ENCODE data around the gene MLEC.

The MLEC gene

DNA sequence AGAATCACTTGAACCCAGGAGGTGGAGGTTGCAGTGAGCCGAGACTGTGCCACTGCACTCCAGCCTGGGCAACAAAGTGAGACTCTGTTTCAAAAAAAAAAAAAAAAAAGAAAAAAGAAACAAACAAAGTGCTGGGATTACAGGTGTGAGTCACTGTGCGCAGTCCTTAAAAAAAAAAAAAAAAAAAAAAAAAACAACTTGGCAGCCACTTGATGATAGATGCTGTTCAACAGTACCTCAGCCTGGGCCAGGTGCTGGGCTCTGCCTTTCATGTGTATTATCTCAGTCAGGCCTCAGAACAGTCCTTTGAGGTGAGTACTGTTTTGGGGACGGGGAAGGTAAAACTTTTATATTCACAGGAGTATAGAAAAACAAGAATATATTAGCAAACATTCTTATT is 48.2 kb downstream of the MLEC start:
- Histone ChIP-seq H3K4me3 (no peak overlapping the region), H3K27ac (no peak overlapping the region)
- no peak for DNase-seq (ENCODE audit: low spot score)
- TF ChIP-seq CTCF (IDR thresholded peaks at IDR 0.05), result no peak

GRCh38 chr12:120736404-120737331 is 49.7 kb downstream of the MLEC start:
- TF ChIP-seq CTCF (IDR thresholded peaks at IDR 0.05), result no peak
- DNase-seq (ENCODE audit: low spot score), result no peak
- Histone ChIP-seq H3K4me3 (no peak overlapping the region), H3K27ac (no peak overlapping the region)

- TF ChIP-seq CTCF (IDR thresholded peaks at IDR 0.05), result no peak
- H3K4me3 ChIP-seq, result no peak overlapping the region
- H3K27ac ChIP-seq, result no peak overlapping the region
- DNase-seq (ENCODE audit: low spot score), result no peak
Measured at GRCh38 chr12:120737557-120738251, 50.8 kb downstream of the MLEC start.

DNA sequence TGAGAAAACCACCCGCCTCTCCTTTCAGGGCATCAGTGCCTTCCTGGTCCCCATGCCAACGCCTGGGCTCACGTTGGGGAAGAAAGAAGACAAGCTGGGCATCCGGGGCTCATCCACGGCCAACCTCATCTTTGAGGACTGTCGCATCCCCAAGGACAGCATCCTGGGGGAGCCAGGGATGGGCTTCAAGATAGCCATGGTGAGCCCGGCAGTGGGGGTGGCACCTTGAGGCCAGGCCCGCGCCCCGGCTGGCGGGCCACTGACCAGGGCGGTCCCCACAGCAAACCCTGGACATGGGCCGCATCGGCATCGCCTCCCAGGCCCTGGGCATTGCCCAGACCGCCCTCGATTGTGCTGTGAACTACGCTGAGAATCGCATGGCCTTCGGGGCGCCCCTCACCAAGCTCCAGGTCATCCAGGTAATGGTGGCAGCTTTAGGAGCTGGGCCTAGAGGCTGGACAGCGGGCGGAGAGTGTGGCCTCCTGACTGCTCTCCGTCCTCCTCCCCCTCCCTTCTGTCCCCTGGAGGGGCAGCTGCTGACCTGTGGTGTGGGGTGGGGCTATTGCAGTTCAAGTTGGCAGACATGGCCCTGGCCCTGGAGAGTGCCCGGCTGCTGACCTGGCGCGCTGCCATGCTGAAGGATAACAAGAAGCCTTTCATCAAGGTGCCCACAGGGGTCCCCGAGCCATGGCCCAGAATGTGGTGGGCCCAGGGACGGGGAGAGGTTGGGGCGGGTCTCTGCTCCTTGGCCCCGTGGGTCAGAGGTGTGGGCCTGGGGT is 51.5 kb downstream of the MLEC start:
- TF ChIP-seq CTCF (IDR thresholded peaks at IDR 0.05), result no peak
- Histone ChIP-seq H3K4me3 (no peak overlapping the region), H3K27ac (no peak overlapping the region)
- DNase-seq (ENCODE audit: low spot score), result no peak

GRCh38 chr12:120739031-120739762 is 52.2 kb downstream of the MLEC start:
- no peak overlapping the region for H3K4me3 ChIP-seq
- no peak for DNase-seq (ENCODE audit: low spot score)
- H3K27ac ChIP-seq, result no peak overlapping the region
- TF ChIP-seq CTCF (IDR thresholded peaks at IDR 0.05), result no peak

- DNase-seq (ENCODE audit: low spot score), result no peak
- H3K27ac ChIP-seq, result no peak overlapping the region
- no peak for TF ChIP-seq CTCF (IDR thresholded peaks at IDR 0.05)
- no peak overlapping the region for H3K4me3 ChIP-seq
Measured at GRCh38 chr12:120739821-120740613, 53.1 kb downstream of the MLEC start.

All from coronary artery (tissue), 2 donors.